Neural cell (in vitro differentiated cells): ENCODE measurements around the gene MEOX1. TPM values are rescaled to one million over a fixed set of nuclear protein-coding genes. Genes with fewer than 3 reads are reported as not detected.

Source experiments
- H2AFZ ChIP-seq: fragments of 200-600, 300-800 bp; sonication (generic), shearing (Covaris generic); 2 replicates; pipeline ENCODE4 v1.6.0; 2014; ENCODE audit warnings: low read depth, mild to moderate bottlenecking, antibody characterized with exemption, low read length, moderate library complexity
- H3F3A ChIP-seq: fragments of 200-600 bp; shearing (Covaris generic); 2 replicates; pipeline ENCODE4 v1.6.1; 2016; ENCODE audit warnings: mild to moderate bottlenecking, moderate library complexity, mixed read lengths, antibody characterized with exemption, low read length; ENCODE audit not compliant: insufficient read depth, poor library complexity, severe bottlenecking
- H3K27ac ChIP-seq: fragments of 200-600, 300-800 bp; sonication (generic), shearing (Covaris generic); 2 replicates; pipeline ENCODE4 v1.5.1; 2014; ENCODE audit warnings: mild to moderate bottlenecking, low read length, moderate library complexity
- H3K27me3 ChIP-seq: fragments of 300-800, 200-600 bp; sonication (generic), shearing (Covaris generic); 2 replicates; pipeline ENCODE4 v1.6.0; 2014; ENCODE audit warnings: mild to moderate bottlenecking, low read depth, low read length, moderate library complexity; ENCODE audit not compliant: insufficient read depth
- H3K36me3 ChIP-seq: fragments of 300-800, 200-600 bp; sonication (generic), shearing (Covaris generic); 2 replicates; pipeline ENCODE4 v1.5.1; 2014; ENCODE audit warnings: mild to moderate bottlenecking, antibody characterized with exemption, low read length, moderate library complexity; ENCODE audit not compliant: insufficient read depth
- H3K4me2 ChIP-seq: fragments of 300-800, 200-600 bp; sonication (generic), shearing (Covaris generic); 2 replicates; pipeline ENCODE4 v1.6.0; 2014; ENCODE audit warnings: mild to moderate bottlenecking, low read length
- H3K4me3 ChIP-seq: fragments of 300-800, 200-600 bp; sonication (generic), shearing (Covaris generic); 2 replicates; pipeline ENCODE4 v1.5.1; 2014; ENCODE audit warnings: mild to moderate bottlenecking, low read length, moderate library complexity
- H3K79me2 ChIP-seq: fragments of 200-600 bp; shearing (Covaris generic); replicated peaks from 2 replicates; pipeline ENCODE4 v1.6.0; 2014; ENCODE audit warnings: mild to moderate bottlenecking, low read length, moderate library complexity; ENCODE audit not compliant: insufficient read depth
- H3K9ac ChIP-seq: fragments of 300-800, 200-600 bp; sonication (generic), shearing (Covaris generic); 2 replicates; pipeline ENCODE4 v1.6.1; 2016; ENCODE audit warnings: mild to moderate bottlenecking, low read length, mixed read lengths
- H3K9me2 ChIP-seq: fragments of 200-600 bp; shearing (Covaris generic); 2 replicates; pipeline ENCODE4 v1.6.1; 2016; ENCODE audit warnings: mild to moderate bottlenecking, low read length, mixed read lengths; ENCODE audit not compliant: insufficient read depth
- H3K9me3 ChIP-seq: fragments of 200-600, 300-800 bp; sonication (generic), shearing (Covaris generic); 2 replicates; pipeline ENCODE4 v1.6.1; 2016; ENCODE audit warnings: mild to moderate bottlenecking, mixed run types, low read length, moderate library complexity, mixed read lengths
- H4K20me1 ChIP-seq: fragments of 200-600 bp; shearing (Covaris generic); 2 replicates; pipeline ENCODE4 v1.6.1; 2016; ENCODE audit warnings: mild to moderate bottlenecking, mixed run types; ENCODE audit not compliant: insufficient read depth
- CTCF ChIP-seq: fragments of 450-650 bp; IDR thresholded peaks from 2 replicates; pipeline ENCODE4 v1.5.1; 2014; ENCODE audit warnings: antibody characterized with exemption, mild to moderate bottlenecking, moderate library complexity; ENCODE audit not compliant: poor library complexity, severe bottlenecking
- EP300 ChIP-seq: fragments of 450-650 bp; conservative IDR thresholded peaks from 2 replicates; pipeline ENCODE4 v1.6.1; 2014; ENCODE audit warnings: antibody characterized with exemption, mild to moderate bottlenecking, moderate library complexity; ENCODE audit not compliant: poor library complexity, severe bottlenecking
- EZH2 ChIP-seq: fragments of 200-600, 300-800 bp; shearing (Covaris generic), sonication (generic); IDR thresholded peaks from 2 replicates; pipeline ENCODE4 v1.6.1; 2014; ENCODE audit warnings: antibody characterized with exemption, low read length, borderline replicate concordance, mild to moderate bottlenecking; ENCODE audit not compliant: insufficient read depth, poor library complexity, severe bottlenecking
- MXI1 ChIP-seq: fragments of 450-650 bp; conservative IDR thresholded peaks from 2 replicates; pipeline ENCODE4 v1.6.1; 2014; ENCODE audit warnings: antibody characterized with exemption, mild to moderate bottlenecking; ENCODE audit not compliant: poor library complexity, severe bottlenecking
- POLR2AphosphoS5 ChIP-seq: IDR thresholded peaks from 2 replicates; pipeline ENCODE4 v1.6.1; 2012
- RAD21 ChIP-seq: fragments of 450-650 bp; conservative IDR thresholded peaks from 2 replicates; pipeline ENCODE4 v1.6.1; 2014; ENCODE audit warnings: antibody characterized with exemption, mild to moderate bottlenecking, moderate library complexity
- REST ChIP-seq: IDR thresholded peaks from 2 replicates; pipeline ENCODE4 v1.6.1; 2012; ENCODE audit warnings: borderline replicate concordance
- SMC3 ChIP-seq: fragments of 450-650 bp; conservative IDR thresholded peaks from 2 replicates; pipeline ENCODE4 v1.6.1; 2014; ENCODE audit warnings: antibody characterized with exemption, mild to moderate bottlenecking, moderate library complexity; ENCODE audit not compliant: poor library complexity
- TAF1 ChIP-seq: IDR thresholded peaks from 2 replicates; pipeline ENCODE4 v1.6.1; 2012; ENCODE audit warnings: low read depth
- polyA plus RNA-seq: library from polyadenylated mRNA; depleted of rRNA; stranded (reverse); fragments of >200 nt; gene quantifications from 2 replicates; pipeline ENCODE4 v1.2.3, GENCODE V29; 2014

Gene MEOX1
- polyA plus RNA-seq, 1 donor from 2014 or later: 0.50 TPM

- no peaks in the 10 kb centered on the region for H3K79me2 ChIP-seq
- no peak overlapping the region for H3K4me2 ChIP-seq
- H3K9me3 ChIP-seq: no peaks in the 10 kb centered on the region
- TF ChIP-seq EZH2 (no peak), MXI1 (no peak), REST (no peak), RAD21 (no peak), POLR2AphosphoS5 (no peak), SMC3 (no peak), EP300 (no peak), CTCF (no peak), TAF1 (no peak)
- H3K27ac ChIP-seq: no peak overlapping the region
- H3K9ac ChIP-seq: no peak overlapping the region
- H3K36me3 ChIP-seq: no peaks in the 10 kb centered on the region
- H2AFZ ChIP-seq: no peak overlapping the region
- H3K9me2 ChIP-seq: no peaks in the 10 kb centered on the region
- no peaks in the 10 kb centered on the region for H3K27me3 ChIP-seq
- no peaks in the 10 kb centered on the region for H4K20me1 ChIP-seq
- H3K4me3 ChIP-seq: no peak overlapping the region
- no peaks in the 10 kb centered on the region for H3F3A ChIP-seq
Measured at GRCh38 chr17:43699438-43699756, 37.7 kb upstream of the MEOX1 start.

GRCh38 chr17:43698678-43699437, 37.1 kb upstream of the MEOX1 start:
- no peak overlapping the region for H3K4me2 ChIP-seq
- no peak for TF ChIP-seq SMC3
- no peak for TF ChIP-seq CTCF
- no peak for TF ChIP-seq EZH2
- TF ChIP-seq MXI1: no peak
- TF ChIP-seq REST: no peak
- TF ChIP-seq EP300: no peak
- TF ChIP-seq RAD21: no peak
- no peak for TF ChIP-seq POLR2AphosphoS5
- no peak overlapping the region for H3K27ac ChIP-seq
- no peak overlapping the region for H2AFZ ChIP-seq
- H3K9me3 ChIP-seq: no peaks in the 10 kb centered on the region
- H3F3A ChIP-seq: no peaks in the 10 kb centered on the region
- no peaks in the 10 kb centered on the region for H4K20me1 ChIP-seq
- H3K4me3 ChIP-seq: no peak overlapping the region
- no peaks in the 10 kb centered on the region for H3K36me3 ChIP-seq
- no peak overlapping the region for H3K9ac ChIP-seq
- H3K9me2 ChIP-seq: no peaks in the 10 kb centered on the region
- H3K79me2 ChIP-seq: no peaks in the 10 kb centered on the region
- no peaks in the 10 kb centered on the region for H3K27me3 ChIP-seq
